SK-N-SH treated with all-trans-retinoic acid at 6 μM for 48 hours (cell line): ENCODE data around the gene HSPA12A.

Experiments
- ATAC-seq: fragments of 200-7000 bp; cut with Tn5 transposase; 3 replicates; pipeline ENCODE4 v1.9.1; 2020; ENCODE audit warnings: mild to moderate bottlenecking, moderate library complexity
- ARNTL ChIP-seq: fragments of 450-650 bp; formaldehyde crosslinking; IDR thresholded peaks from 2 replicates; pipeline ENCODE4 v1.5.0; 2020; ENCODE audit warnings: low read depth, mild to moderate bottlenecking, moderate library complexity, borderline replicate concordance
- BACH2 ChIP-seq: fragments of 250-450 bp; sonication (Bioruptor Pico); IDR thresholded peaks from 2 replicates; pipeline ENCODE4 v1.9.0; 2021; ENCODE audit warnings: mild to moderate bottlenecking, borderline replicate concordance
- ESRRG ChIP-seq: fragments of 250-450 bp; sonication (Bioruptor Pico); IDR thresholded peaks from 2 replicates; pipeline ENCODE4 v1.6.1; 2021; ENCODE audit warnings: mild to moderate bottlenecking
- OSR1 ChIP-seq: fragments of 250-450 bp; sonication (Bioruptor Pico); IDR thresholded peaks from 2 replicates; pipeline ENCODE4 v1.8.0; 2022; ENCODE audit warnings: moderate library complexity, mild to moderate bottlenecking, inconsistent platforms
- PPARA ChIP-seq: fragments of 250-450 bp; sonication (Bioruptor Pico); IDR thresholded peaks from 2 replicates; pipeline ENCODE4 v1.5.0; 2020; ENCODE audit warnings: mild to moderate bottlenecking, borderline replicate concordance
- RARB ChIP-seq: fragments of 250-450 bp; sonication (Bioruptor Pico); IDR thresholded peaks from 2 replicates; pipeline ENCODE4 v1.8.0; 2021; ENCODE audit warnings: mild to moderate bottlenecking, moderate library complexity
- SNAI2 ChIP-seq: fragments of 250-450 bp; sonication (Bioruptor Pico); IDR thresholded peaks from 2 replicates; pipeline ENCODE4 v1.5.0; 2020; ENCODE audit warnings: mild to moderate bottlenecking, moderate library complexity
- TCF4 ChIP-seq: fragments of 250-450 bp; sonication (Bioruptor Pico); IDR thresholded peaks from 2 replicates; pipeline ENCODE4 v1.8.0; 2021; ENCODE audit warnings: mild to moderate bottlenecking, moderate library complexity, borderline replicate concordance
- TOX ChIP-seq: fragments of 250-450 bp; sonication (Bioruptor Pico); IDR thresholded peaks from 2 replicates; pipeline ENCODE4 v1.8.0; 2021; ENCODE audit warnings: mild to moderate bottlenecking, moderate library complexity, borderline replicate concordance
- ZC3H10 ChIP-seq: fragments of 250-450 bp; sonication (Bioruptor Pico); IDR thresholded peaks from 2 replicates; pipeline ENCODE4 v1.5.1; 2021; ENCODE audit warnings: mild to moderate bottlenecking, moderate library complexity
- ZFP3 ChIP-seq: fragments of 250-450 bp; sonication (Bioruptor Pico); IDR thresholded peaks from 2 replicates; pipeline ENCODE4 v1.5.0; 2020; ENCODE audit warnings: mild to moderate bottlenecking, moderate library complexity
- ZNF565 ChIP-seq: fragments of 450-650 bp; formaldehyde crosslinking; conservative IDR thresholded peaks from 2 replicates; pipeline ENCODE4 v1.5.0; 2020; ENCODE audit warnings: low read depth, mild to moderate bottlenecking, moderate library complexity
- ZNF70 ChIP-seq: fragments of 450-650 bp; formaldehyde crosslinking; IDR thresholded peaks from 2 replicates; pipeline ENCODE4 v1.5.0; 2020; ENCODE audit warnings: mild to moderate bottlenecking, moderate library complexity
- ZNF8 ChIP-seq: fragments of 450-650 bp; formaldehyde crosslinking; IDR thresholded peaks from 2 replicates; pipeline ENCODE4 v1.5.0; 2020; ENCODE audit warnings: mild to moderate bottlenecking, moderate library complexity
- TF ChIP-seq, protein P1 (sequence below): fragments of 250-450 bp; sonication (Bioruptor Pico); IDR thresholded peaks from 2 replicates; pipeline ENCODE4 v1.5.0; 2020; ENCODE audit warnings: mild to moderate bottlenecking, moderate library complexity
- TF ChIP-seq, protein P2 (sequence below): fragments of 250-450 bp; sonication (Bioruptor Pico); IDR thresholded peaks from 2 replicates; pipeline ENCODE4 v1.8.0; 2020; ENCODE audit warnings: mild to moderate bottlenecking, moderate library complexity, borderline replicate concordance
- TF ChIP-seq, protein P3 (sequence below): fragments of 250-450 bp; sonication (Bioruptor Pico); IDR thresholded peaks from 2 replicates; pipeline ENCODE4 v1.5.1; 2020; ENCODE audit warnings: low read depth, mild to moderate bottlenecking, moderate library complexity
- TF ChIP-seq, protein P4 (sequence below): fragments of 250-450 bp; sonication (Bioruptor Pico); IDR thresholded peaks from 2 replicates; pipeline ENCODE4 v1.5.1; 2021; ENCODE audit warnings: mild to moderate bottlenecking, moderate library complexity

HSPA12A gene

DNA sequence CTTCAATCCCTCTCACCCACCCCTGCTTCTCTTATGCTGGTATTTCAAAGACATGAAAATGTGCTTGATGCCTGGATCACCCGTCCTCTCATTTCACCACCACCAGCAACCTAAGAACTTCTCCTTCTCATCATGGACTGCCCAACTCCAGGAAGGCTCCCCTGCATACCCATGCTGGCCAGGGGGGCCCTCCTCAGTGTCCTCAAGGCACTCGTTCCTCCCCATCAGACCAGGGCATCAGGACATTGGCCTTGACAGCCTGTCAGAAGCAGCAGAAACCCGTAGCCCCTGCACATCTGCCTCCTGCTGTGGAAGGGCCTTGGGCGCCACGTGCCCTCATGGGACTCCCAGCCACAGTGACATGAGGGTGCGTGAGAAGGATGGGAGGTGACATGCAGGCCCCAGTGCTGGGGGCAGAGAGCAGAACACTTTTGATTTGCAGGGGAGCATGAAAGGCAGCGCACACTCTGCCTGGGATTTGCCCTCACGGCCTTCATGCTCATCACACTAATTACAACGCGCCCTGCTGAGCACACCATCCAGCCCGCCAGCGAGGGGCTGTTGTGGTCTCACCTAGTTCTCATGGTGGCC, 1.9 kb upstream of the HSPA12A start:
- TF ChIP-seq OSR1 (CRISPR knock-in tag) (no peak), ZNF8 (CRISPR knock-in tag) (no peak), RARB (CRISPR knock-in tag) (no peak), ZFP3 (no peak), BACH2 (CRISPR knock-in tag) (no peak), ARNTL (CRISPR knock-in tag) (no peak), TCF4 (CRISPR knock-in tag) (no peak), ZNF70 (CRISPR knock-in tag) (no peak), ZC3H10 (CRISPR knock-in tag) (no peak), PPARA (CRISPR knock-in tag) (no peak), ZNF565 (CRISPR knock-in tag) (no peak), ESRRG (no peak), TOX (CRISPR knock-in tag) (no peak)
- TF ChIP-seq, protein P1, sequence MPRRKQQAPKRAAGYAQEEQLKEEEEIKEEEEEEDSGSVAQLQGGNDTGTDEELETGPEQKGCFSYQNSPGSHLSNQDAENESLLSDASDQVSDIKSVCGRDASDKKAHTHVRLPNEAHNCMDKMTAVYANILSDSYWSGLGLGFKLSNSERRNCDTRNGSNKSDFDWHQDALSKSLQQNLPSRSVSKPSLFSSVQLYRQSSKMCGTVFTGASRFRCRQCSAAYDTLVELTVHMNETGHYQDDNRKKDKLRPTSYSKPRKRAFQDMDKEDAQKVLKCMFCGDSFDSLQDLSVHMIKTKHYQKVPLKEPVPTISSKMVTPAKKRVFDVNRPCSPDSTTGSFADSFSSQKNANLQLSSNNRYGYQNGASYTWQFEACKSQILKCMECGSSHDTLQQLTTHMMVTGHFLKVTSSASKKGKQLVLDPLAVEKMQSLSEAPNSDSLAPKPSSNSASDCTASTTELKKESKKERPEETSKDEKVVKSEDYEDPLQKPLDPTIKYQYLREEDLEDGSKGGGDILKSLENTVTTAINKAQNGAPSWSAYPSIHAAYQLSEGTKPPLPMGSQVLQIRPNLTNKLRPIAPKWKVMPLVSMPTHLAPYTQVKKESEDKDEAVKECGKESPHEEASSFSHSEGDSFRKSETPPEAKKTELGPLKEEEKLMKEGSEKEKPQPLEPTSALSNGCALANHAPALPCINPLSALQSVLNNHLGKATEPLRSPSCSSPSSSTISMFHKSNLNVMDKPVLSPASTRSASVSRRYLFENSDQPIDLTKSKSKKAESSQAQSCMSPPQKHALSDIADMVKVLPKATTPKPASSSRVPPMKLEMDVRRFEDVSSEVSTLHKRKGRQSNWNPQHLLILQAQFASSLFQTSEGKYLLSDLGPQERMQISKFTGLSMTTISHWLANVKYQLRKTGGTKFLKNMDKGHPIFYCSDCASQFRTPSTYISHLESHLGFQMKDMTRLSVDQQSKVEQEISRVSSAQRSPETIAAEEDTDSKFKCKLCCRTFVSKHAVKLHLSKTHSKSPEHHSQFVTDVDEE, result no peak
- TF ChIP-seq, protein P2, sequence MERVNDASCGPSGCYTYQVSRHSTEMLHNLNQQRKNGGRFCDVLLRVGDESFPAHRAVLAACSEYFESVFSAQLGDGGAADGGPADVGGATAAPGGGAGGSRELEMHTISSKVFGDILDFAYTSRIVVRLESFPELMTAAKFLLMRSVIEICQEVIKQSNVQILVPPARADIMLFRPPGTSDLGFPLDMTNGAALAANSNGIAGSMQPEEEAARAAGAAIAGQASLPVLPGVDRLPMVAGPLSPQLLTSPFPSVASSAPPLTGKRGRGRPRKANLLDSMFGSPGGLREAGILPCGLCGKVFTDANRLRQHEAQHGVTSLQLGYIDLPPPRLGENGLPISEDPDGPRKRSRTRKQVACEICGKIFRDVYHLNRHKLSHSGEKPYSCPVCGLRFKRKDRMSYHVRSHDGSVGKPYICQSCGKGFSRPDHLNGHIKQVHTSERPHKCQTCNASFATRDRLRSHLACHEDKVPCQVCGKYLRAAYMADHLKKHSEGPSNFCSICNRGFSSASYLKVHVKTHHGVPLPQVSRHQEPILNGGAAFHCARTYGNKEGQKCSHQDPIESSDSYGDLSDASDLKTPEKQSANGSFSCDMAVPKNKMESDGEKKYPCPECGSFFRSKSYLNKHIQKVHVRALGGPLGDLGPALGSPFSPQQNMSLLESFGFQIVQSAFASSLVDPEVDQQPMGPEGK (CRISPR knock-in tag), result no peak

DNA sequence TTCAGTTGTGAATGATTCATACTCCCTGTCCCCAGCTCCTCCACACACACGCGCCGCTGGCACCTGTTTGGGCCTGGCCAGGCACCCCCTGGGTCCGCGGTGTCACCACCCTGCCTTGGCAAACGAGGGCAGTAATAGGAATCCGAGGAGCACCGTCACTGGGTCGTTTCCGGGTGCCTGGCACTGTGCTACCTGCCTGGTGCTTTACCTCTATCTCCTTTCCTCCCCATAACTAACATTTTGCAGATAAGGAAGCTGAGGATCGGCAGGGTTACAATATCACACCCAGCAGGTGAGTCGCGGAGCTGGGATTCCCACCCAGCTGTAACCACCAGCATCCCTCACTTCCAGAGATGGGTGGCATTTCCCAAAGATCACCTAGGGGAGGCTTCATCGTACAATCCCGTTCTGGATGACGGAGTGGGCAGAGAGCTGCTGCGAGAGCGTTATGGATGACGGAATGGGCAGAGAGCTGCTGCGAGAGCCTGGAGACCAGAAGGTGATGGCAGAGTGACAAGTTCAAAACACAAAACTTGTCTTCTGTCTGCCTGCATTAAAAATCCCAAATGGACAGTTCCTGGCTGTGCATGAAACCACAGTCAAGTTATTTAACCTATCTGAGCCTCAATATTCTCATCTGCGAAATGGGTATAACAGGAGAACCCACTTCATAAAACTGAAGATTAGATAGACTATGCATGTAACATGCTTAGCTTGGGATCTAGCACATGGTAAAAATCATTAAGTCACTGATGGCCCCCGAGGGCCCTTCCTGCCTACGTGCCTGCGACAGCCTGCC, 1.1 kb upstream of the HSPA12A start:
- no peak for ATAC-seq
- TF ChIP-seq, protein P1, result no peak
- TF ChIP-seq ZNF565 (CRISPR knock-in tag) (no peak), ESRRG (no peak), SNAI2 (CRISPR knock-in tag) (no peak)
- TF ChIP-seq, protein P3, sequence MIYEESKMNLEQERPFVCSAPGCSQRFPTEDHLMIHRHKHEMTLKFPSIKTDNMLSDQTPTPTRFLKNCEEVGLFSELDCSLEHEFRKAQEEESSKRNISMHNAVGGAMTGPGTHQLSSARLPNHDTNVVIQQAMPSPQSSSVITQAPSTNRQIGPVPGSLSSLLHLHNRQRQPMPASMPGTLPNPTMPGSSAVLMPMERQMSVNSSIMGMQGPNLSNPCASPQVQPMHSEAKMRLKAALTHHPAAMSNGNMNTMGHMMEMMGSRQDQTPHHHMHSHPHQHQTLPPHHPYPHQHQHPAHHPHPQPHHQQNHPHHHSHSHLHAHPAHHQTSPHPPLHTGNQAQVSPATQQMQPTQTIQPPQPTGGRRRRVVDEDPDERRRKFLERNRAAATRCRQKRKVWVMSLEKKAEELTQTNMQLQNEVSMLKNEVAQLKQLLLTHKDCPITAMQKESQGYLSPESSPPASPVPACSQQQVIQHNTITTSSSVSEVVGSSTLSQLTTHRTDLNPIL (CRISPR knock-in tag), result no peak
- TF ChIP-seq, protein P4, sequence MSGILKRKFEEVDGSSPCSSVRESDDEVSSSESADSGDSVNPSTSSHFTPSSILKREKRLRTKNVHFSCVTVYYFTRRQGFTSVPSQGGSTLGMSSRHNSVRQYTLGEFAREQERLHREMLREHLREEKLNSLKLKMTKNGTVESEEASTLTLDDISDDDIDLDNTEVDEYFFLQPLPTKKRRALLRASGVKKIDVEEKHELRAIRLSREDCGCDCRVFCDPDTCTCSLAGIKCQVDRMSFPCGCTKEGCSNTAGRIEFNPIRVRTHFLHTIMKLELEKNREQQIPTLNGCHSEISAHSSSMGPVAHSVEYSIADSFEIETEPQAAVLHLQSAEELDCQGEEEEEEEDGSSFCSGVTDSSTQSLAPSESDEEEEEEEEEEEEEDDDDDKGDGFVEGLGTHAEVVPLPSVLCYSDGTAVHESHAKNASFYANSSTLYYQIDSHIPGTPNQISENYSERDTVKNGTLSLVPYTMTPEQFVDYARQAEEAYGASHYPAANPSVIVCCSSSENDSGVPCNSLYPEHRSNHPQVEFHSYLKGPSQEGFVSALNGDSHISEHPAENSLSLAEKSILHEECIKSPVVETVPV (CRISPR knock-in tag), result no peak
- TF ChIP-seq, all 23 proteins: peak for 0

More for the DNA sequence above, 1.9 kb upstream of the HSPA12A start:
- no peak for ATAC-seq
